ENCODE measurements around the gene MBP. TPM values are rescaled to one million over a fixed set of nuclear protein-coding genes. Genes with fewer than 3 reads are reported as not detected.

MBP gene
- total RNA-seq, 1 donor from 2014 or later, result 2.0 TPM

GRCh38 chr18:77145364-77145901 lies 12.8 kb upstream of the MBP start:
- H3K9me3 Mint-ChIP-seq, result peaks cover 15% of the 10 kb centered on the region
- H3K36me3 Mint-ChIP-seq (ENCODE audit: low read depth), result peaks cover 13% of the 10 kb centered on the region
- no peak overlapping the region for H3K4me3 Mint-ChIP-seq
- no peak for TF ChIP-seq CTCF (conservative IDR thresholded peaks at IDR 0.05)
- peaks cover 3% of the 10 kb centered on the region for H3K27me3 Mint-ChIP-seq (ENCODE audit: low read depth)
- DNase-seq (ENCODE audit: low read depth, low spot score), result no peak
- no peaks in the 10 kb centered on the region for H3K4me1 Mint-ChIP-seq
- H3K27ac Mint-ChIP-seq (ENCODE audit: unreplicated experiment), result no peak overlapping the region

GRCh38 chr18:77144451-77145118 lies 12.0 kb upstream of the MBP start:
- TF ChIP-seq CTCF (conservative IDR thresholded peaks at IDR 0.05), result no peak
- Mint-ChIP-seq H3K36me3 (ENCODE audit: low read depth) (peaks cover 13% of the 10 kb centered on the region), H3K4me3 (no peak overlapping the region), H3K4me1 (no peaks in the 10 kb centered on the region), H3K9me3 (peaks cover 15% of the 10 kb centered on the region), H3K27ac (ENCODE audit: unreplicated experiment) (no peak overlapping the region), H3K27me3 (ENCODE audit: low read depth) (peaks cover 5% of the 10 kb centered on the region)
- no peak for DNase-seq (ENCODE audit: low read depth, low spot score)

DNA sequence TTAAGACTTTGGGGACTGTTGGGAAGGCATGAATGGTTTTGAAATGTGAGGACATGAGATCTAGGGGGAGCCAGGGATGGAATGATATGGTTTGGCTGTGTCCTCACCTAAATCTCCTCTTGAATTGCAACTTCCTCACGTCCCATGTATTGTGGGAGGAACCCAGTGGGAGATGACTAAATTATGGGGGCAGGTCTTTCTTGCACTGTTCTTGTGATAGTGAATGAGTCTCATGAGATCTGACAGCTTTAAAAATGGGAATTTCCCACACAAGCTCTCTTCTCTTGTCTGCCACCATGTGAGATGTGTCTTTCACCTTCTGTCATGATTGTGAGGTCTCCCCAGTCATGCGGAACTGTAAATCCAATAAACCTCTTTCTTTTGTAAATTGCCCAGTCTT lies 11.5 kb upstream of the MBP start:
- Mint-ChIP-seq H3K9me3 (peaks cover 15% of the 10 kb centered on the region), H3K4me1 (no peaks in the 10 kb centered on the region), H3K4me3 (no peak overlapping the region), H3K27ac (ENCODE audit: unreplicated experiment) (no peak overlapping the region), H3K36me3 (ENCODE audit: low read depth) (peaks cover 13% of the 10 kb centered on the region), H3K27me3 (ENCODE audit: low read depth) (peaks cover 6% of the 10 kb centered on the region)
- no peak for DNase-seq (ENCODE audit: low read depth, low spot score)
- TF ChIP-seq CTCF (conservative IDR thresholded peaks at IDR 0.05), result no peak

DNA sequence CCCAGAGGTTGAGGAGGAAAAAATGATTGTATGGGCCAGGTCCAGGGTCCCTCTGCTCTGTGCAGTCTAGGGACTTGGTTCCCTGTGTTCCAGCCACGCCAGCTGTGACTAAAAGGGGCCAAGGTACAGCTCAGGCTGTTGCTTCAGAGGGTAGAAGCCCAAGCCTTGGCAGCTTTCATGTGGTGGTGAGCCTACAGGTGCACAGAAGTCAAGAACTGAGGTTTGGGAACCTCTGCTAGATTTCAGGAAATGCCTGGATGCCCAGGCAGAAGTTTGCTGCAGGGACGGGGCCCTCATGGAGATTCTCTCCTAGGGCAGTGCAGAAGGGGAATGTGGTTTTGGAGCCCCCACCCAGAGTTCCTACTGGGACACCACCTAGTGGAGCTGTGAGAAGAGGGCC lies 10.6 kb upstream of the MBP start:
- H3K4me3 Mint-ChIP-seq, result no peak overlapping the region
- H3K4me1 Mint-ChIP-seq, result no peaks in the 10 kb centered on the region
- peaks cover 6% of the 10 kb centered on the region for H3K27me3 Mint-ChIP-seq (ENCODE audit: low read depth)
- no peak for TF ChIP-seq CTCF (conservative IDR thresholded peaks at IDR 0.05)
- DNase-seq (ENCODE audit: low read depth, low spot score), result no peak
- H3K36me3 Mint-ChIP-seq (ENCODE audit: low read depth), result peaks cover 13% of the 10 kb centered on the region
- no peak overlapping the region for H3K27ac Mint-ChIP-seq (ENCODE audit: unreplicated experiment)
- peaks cover 15% of the 10 kb centered on the region for H3K9me3 Mint-ChIP-seq

DNA sequence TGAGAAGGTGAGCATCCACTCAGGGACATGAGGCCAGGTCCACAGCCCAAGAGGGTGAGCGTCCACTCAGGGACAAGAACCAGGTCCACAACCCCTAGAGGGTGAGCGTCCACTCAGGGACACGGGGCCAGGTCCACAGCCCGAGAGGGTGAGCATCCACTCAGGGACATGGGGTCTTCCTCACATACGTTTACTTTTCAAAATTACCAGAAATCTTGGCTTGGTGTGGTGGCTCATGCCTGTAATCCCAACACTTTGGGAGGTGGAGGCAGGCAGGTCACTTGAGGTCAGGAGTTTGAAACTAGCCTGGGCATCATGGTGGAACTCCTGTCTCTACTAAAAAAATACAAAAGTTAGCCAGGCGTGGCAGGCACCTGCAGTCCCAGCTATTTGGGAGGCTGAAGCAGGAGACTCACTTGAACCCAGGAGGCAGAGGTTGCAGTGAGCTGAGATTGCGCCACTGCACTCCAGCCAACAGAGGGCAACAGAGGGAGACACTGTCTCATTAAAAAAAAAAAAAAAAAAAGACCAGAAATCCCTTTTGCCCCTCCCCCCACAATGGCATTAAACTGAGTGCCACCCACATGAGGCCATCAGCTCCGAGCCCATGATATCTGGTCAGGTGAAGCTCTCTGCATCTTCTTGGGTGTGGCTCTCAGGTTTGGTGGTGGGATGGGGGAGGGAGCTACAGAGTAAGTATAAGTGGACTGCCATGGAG lies 9.0 kb upstream of the MBP start:
- H3K27me3 Mint-ChIP-seq (ENCODE audit: low read depth), result peaks cover 6% of the 10 kb centered on the region
- no peak for DNase-seq (ENCODE audit: low read depth, low spot score)
- H3K4me1 Mint-ChIP-seq, result no peaks in the 10 kb centered on the region
- no peak overlapping the region for H3K4me3 Mint-ChIP-seq
- peaks cover 15% of the 10 kb centered on the region for H3K9me3 Mint-ChIP-seq
- H3K36me3 Mint-ChIP-seq (ENCODE audit: low read depth), result peaks cover 13% of the 10 kb centered on the region
- H3K27ac Mint-ChIP-seq (ENCODE audit: unreplicated experiment), result peak overlapping the region; percentile 62
- peak; percentile 37 for TF ChIP-seq CTCF (conservative IDR thresholded peaks at IDR 0.05)
